Sigmoid colon (tissue), 4 donors: ENCODE data around the gene CHIT1.

Source experiments
- EP300 ChIP-seq, 4 donors: sonication (generic); formaldehyde crosslinking; IDR thresholded peaks; one replicate each; pipeline ENCODE4 v1.6.1; 2017; ENCODE audit warnings: antibody characterized with exemption in 4 of 4
- POLR2AphosphoS5 ChIP-seq, 4 donors: sonication (generic); formaldehyde crosslinking; IDR thresholded peaks; one replicate each; pipeline ENCODE4 v1.6.1; 2017; ENCODE audit warnings: antibody characterized with exemption in 4 of 4

GRCh38 chr1:203177470-203178039, 51.9 kb downstream of the CHIT1 start:
- TF ChIP-seq EP300 (IDR thresholded peaks at IDR 0.05): no peak
- TF ChIP-seq POLR2AphosphoS5 (IDR thresholded peaks at IDR 0.05): no peak
